ENCODE measurements around the gene HELZ. TPM values are rescaled to one million over a fixed set of nuclear protein-coding genes. Genes with fewer than 3 reads are reported as not detected.

Gene HELZ
- total RNA-seq, 1 donor from 2014 or later: 14.8 TPM

- DNase-seq (ENCODE audit: low read depth): no peak
- no peaks in the 10 kb centered on the region for H3K36me3 ChIP-seq (ENCODE audit: control insufficient read depth, insufficient read depth, low read length)
- H3K4me3 ChIP-seq (ENCODE audit: low read depth, low read length): no peak overlapping the region
- TF ChIP-seq CTCF (IDR thresholded peaks at IDR 0.05; ENCODE audit: insufficient read depth, low read length, poor library complexity, severe bottlenecking): no peak
- H3K27me3 ChIP-seq (ENCODE audit: control insufficient read depth, insufficient read depth, low read length): peaks cover 3% of the 10 kb centered on the region
Observed at GRCh38 chr17:67049025-67049739, 195.8 kb downstream of the HELZ start.

DNA sequence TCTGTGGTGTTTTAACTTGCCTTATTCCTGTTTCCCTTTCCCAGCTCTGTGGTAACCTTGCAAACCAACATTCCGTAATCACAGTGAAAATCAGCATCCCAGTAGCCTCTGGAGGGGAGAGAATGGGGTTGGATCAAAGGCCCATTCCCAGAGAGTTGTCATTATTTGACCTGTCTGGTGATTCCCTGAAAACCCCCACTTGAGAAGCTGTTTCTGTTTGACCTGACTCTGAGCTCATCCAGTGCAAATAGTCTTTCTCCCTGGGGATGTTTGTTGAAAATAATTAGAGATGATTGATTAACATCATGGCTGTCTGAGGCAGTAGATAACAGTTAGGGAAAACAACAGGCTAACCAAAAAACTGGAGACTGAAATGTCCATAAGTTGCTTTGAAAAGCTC lies 197.6 kb downstream of the HELZ start:
- no peak for TF ChIP-seq CTCF (IDR thresholded peaks at IDR 0.05; ENCODE audit: insufficient read depth, low read length, poor library complexity, severe bottlenecking)

GRCh38 chr17:67046398-67046797 lies 198.6 kb downstream of the HELZ start:
- DNase-seq (ENCODE audit: low read depth): no peak
- TF ChIP-seq CTCF (IDR thresholded peaks at IDR 0.05; ENCODE audit: insufficient read depth, low read length, poor library complexity, severe bottlenecking): no peak
- Histone ChIP-seq H3K4me3 (ENCODE audit: low read depth, low read length) (no peak overlapping the region), H3K36me3 (ENCODE audit: control insufficient read depth, insufficient read depth, low read length) (no peaks in the 10 kb centered on the region), H3K27me3 (ENCODE audit: control insufficient read depth, insufficient read depth, low read length) (peaks cover 11% of the 10 kb centered on the region)

More for the DNA sequence above, 197.6 kb downstream of the HELZ start:
- no peaks in the 10 kb centered on the region for H3K36me3 ChIP-seq (ENCODE audit: control insufficient read depth, insufficient read depth, low read length)
- DNase-seq (ENCODE audit: low read depth): no peak
- peaks cover 9% of the 10 kb centered on the region for H3K27me3 ChIP-seq (ENCODE audit: control insufficient read depth, insufficient read depth, low read length)
- H3K4me3 ChIP-seq (ENCODE audit: low read depth, low read length): no peak overlapping the region

- Histone ChIP-seq H3K36me3 (ENCODE audit: control insufficient read depth, insufficient read depth, low read length) (no peaks in the 10 kb centered on the region), H3K4me3 (ENCODE audit: low read depth, low read length) (no peak overlapping the region), H3K27me3 (ENCODE audit: control insufficient read depth, insufficient read depth, low read length) (peaks cover 11% of the 10 kb centered on the region)
- DNase-seq (ENCODE audit: low read depth): no peak
- TF ChIP-seq CTCF (IDR thresholded peaks at IDR 0.05; ENCODE audit: insufficient read depth, low read length, poor library complexity, severe bottlenecking): no peak
Observed at GRCh38 chr17:67044940-67045339, 200.1 kb downstream of the HELZ start.

DNA sequence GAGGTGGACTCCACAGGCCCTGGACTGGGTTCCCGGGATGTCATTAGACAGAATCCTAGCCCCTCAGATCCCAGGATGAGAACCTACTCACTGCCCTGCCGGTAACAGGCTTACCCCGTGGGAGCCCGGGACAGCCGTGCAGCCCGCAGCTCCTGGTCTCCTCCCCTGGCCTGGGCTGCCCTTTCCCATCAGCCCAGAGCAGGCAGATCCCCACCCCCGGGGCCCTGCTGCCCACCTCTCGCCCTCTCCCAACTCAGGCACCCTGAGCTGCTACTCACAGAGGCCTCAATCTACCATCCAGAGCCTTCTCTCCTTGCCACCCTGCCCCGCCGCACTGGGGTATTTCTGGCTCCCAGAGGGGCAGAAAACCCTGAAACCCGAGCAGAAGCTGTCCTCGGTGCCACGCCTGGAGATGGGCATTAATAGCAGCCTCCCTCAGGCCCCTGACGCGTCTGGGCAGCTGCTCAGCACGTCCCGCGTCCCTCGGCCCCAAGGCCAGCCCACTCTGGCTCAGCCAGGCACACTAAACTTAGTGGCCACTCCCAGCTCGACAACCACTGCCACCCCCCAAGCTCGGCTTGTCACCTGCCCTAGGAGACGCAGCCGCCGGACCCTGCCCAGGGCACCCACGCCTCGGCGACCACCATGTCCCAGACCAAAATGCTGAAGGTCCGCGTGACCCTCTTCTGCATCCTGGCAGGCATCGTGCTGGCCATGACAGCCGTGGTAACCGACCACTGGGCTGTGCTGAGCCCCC lies 200.8 kb downstream of the HELZ start, which contains the start of gene CACNG1:
CACNG1 (plus strand) TSS at position 539 of the 757 bp plus-strand sequence; CDS start at position 646, 107 bp downstream.
- H3K4me3 ChIP-seq (ENCODE audit: low read depth, low read length): no peak within 1 kb of the TSS
- no peak for DNase-seq (ENCODE audit: low read depth)
- H3K36me3 ChIP-seq (ENCODE audit: control insufficient read depth, insufficient read depth, low read length): no peaks in the 10 kb centered on the region
- peaks cover 11% of the 10 kb centered on the region for H3K27me3 ChIP-seq (ENCODE audit: control insufficient read depth, insufficient read depth, low read length)
- no peak for TF ChIP-seq CTCF (IDR thresholded peaks at IDR 0.05; ENCODE audit: insufficient read depth, low read length, poor library complexity, severe bottlenecking)
